H1 (cell line): ENCODE results near the gene HIC1. TPM values are rescaled to one million over a fixed set of nuclear protein-coding genes. Genes with fewer than 3 reads are reported as not detected.

Experiments
- CTCF ChIA-PET: fragments of 300-600 bp; sonication (Branson Sonifier 250); formaldehyde crosslinking; loops from one replicate; lab custom pipeline; 2021; ENCODE audit not compliant: partially characterized antibody; lab: Charles Lee
- POLR2A ChIA-PET: fragments of 300-600 bp; sonication (Branson Sonifier 250); formaldehyde crosslinking; loops from one replicate; lab custom pipeline; 2021; ENCODE audit warnings: inconsistent platforms; ENCODE audit not compliant: partially characterized antibody; lab: Charles Lee
- DNase-seq, 2 experiments: peaks; one replicate each; pipeline versions ENCODE4 v3.0.0 to v3.0.0-alpha.2; 2010 to 2022; ENCODE audit warnings: low spot score in 2 of 2, low read depth in 1 of 2, mixed read lengths in 1 of 2
- FAIRE-seq: peaks from 2 replicates; lab custom pipeline; 2011; peaks lifted over from hg19 to GRCh38; lab: Jason Lieb, UNC
- H2AFZ ChIP-seq: 2 replicates; pipeline ENCODE4 v1.8.1; 2012; ENCODE audit warnings: low read length, inconsistent platforms
- H2AK5ac ChIP-seq: 2 replicates; pipeline ENCODE4 v1.6.1; 2013; ENCODE audit warnings: low read depth, low read length
- H2BK120ac ChIP-seq: replicated peaks from 2 replicates; pipeline ENCODE3; 2013; ENCODE audit warnings: low read depth, low read length, inconsistent platforms
- H2BK12ac ChIP-seq: 2 replicates; pipeline ENCODE4 v1.6.1; 2013; ENCODE audit warnings: low read depth, low read length
- H2BK15ac ChIP-seq: 2 replicates; pipeline ENCODE4 v1.6.1; 2013; ENCODE audit warnings: low read length
- H2BK20ac ChIP-seq: 2 replicates; pipeline ENCODE4 v1.6.1; 2013; ENCODE audit warnings: low read length
- H2BK5ac ChIP-seq: 2 replicates; pipeline ENCODE4 v1.6.1; 2013; ENCODE audit warnings: low read depth, low read length
- H3K14ac ChIP-seq: 2 replicates; pipeline ENCODE4 v1.6.1; 2013; ENCODE audit warnings: inconsistent platforms; ENCODE audit not compliant: insufficient read length
- H3K18ac ChIP-seq: 2 replicates; pipeline ENCODE4 v1.6.1; 2013; ENCODE audit warnings: low read length; ENCODE audit errors: extremely low read depth
- H3K23ac ChIP-seq: 2 replicates; pipeline ENCODE4 v1.6.1; 2013; ENCODE audit warnings: inconsistent platforms; ENCODE audit not compliant: insufficient read length
- H3K23me2 ChIP-seq: 2 replicates; pipeline ENCODE4 v1.6.1; 2013; ENCODE audit warnings: low read depth, low read length
- H3K27ac ChIP-seq: 2 replicates; pipeline ENCODE4 v1.6.1; 2011; ENCODE audit warnings: low read depth, low read length, inconsistent platforms
- H3K27me3 ChIP-seq, 4 experiments: replicated peaks in 1 of 4; 1 replicate in 1 of 4; 2 replicates in 3 of 4; pipeline versions ENCODE4 v1.6.1 to v1.8.1; 2011 to 2013; ENCODE audit warnings: low read length in 3 of 4, mild to moderate bottlenecking in 3 of 4, inconsistent platforms in 2 of 4, mixed read lengths in 2 of 4, moderate library complexity in 1 of 4; ENCODE audit not compliant: control insufficient read depth in 3 of 4, insufficient read depth in 3 of 4; ENCODE audit errors: extremely low read depth in 1 of 4
- H3K36me3 ChIP-seq, 4 experiments: 2 replicates each; pipeline versions ENCODE4 v1.6.1 to v1.8.1; 2011 to 2013; ENCODE audit warnings: mild to moderate bottlenecking in 4 of 4, low read length in 3 of 4, moderate library complexity in 2 of 4, control low read depth in 1 of 4, inconsistent platforms in 1 of 4; ENCODE audit not compliant: insufficient read depth in 4 of 4, control insufficient read depth in 2 of 4
- H3K4ac ChIP-seq: replicated peaks from 2 replicates; pipeline ENCODE3; 2013; ENCODE audit warnings: low read length, low read depth, mixed read lengths, inconsistent platforms; ENCODE audit not compliant: insufficient read length
- H3K4me1 ChIP-seq, 4 experiments: replicated peaks in 1 of 4; 1 replicate in 1 of 4; 2 replicates in 3 of 4; pipeline versions ENCODE4 v1.6.1 to v1.8.1; 2011 to 2013; ENCODE audit warnings: low read length in 3 of 4, inconsistent platforms in 2 of 4, mixed read lengths in 1 of 4; ENCODE audit not compliant: insufficient read depth in 4 of 4, control insufficient read depth in 3 of 4
- H3K4me2 ChIP-seq, 2 experiments: 2 replicates each; pipeline versions ENCODE4 v1.6.1 to v1.8.1; 2011 to 2013; ENCODE audit warnings: low read depth in 2 of 2, low read length in 2 of 2, control low read depth in 1 of 2, inconsistent platforms in 1 of 2, mild to moderate bottlenecking in 1 of 2; ENCODE audit not compliant: insufficient read depth in 1 of 2
- H3K4me3 ChIP-seq, 4 experiments: fragments of 200-600, 300-600 bp in 1 of 4; sonication (generic), shearing (Covaris generic), sonication (Bioruptor Twin) in 1 of 4; 2 replicates each; pipeline versions ENCODE4 v1.5.1 to v1.8.1; 2011 to 2016; ENCODE audit warnings: low read length in 4 of 4, low read depth in 3 of 4, control low read depth in 2 of 4, inconsistent platforms in 2 of 4, mild to moderate bottlenecking in 2 of 4, mixed read lengths in 1 of 4, moderate library complexity in 1 of 4; ENCODE audit not compliant: insufficient read depth in 2 of 4; ENCODE audit errors: extremely low read depth in 1 of 4
- H3K56ac ChIP-seq: replicated peaks from 2 replicates; pipeline ENCODE3; 2013; ENCODE audit warnings: low read depth, mild to moderate bottlenecking, mixed read lengths, low read length, inconsistent platforms; ENCODE audit not compliant: insufficient read length
- H3K79me1 ChIP-seq: 2 replicates; pipeline ENCODE4 v1.6.1; 2013; ENCODE audit warnings: low read depth, low read length, control low read depth
- H3K79me2 ChIP-seq, 2 experiments: 2 replicates each; pipeline versions ENCODE4 v1.6.1 to v1.8.1; 2012 to 2013; ENCODE audit warnings: low read length in 2 of 2, mild to moderate bottlenecking in 2 of 2, inconsistent platforms in 1 of 2; ENCODE audit not compliant: insufficient read depth in 2 of 2, control insufficient read depth in 1 of 2
- H3K9ac ChIP-seq, 4 experiments: replicated peaks in 1 of 4; 1 replicate in 1 of 4; 2 replicates in 3 of 4; pipeline versions ENCODE4 v1.6.1 to v1.8.1; 2011 to 2013; ENCODE audit warnings: low read depth in 3 of 4, low read length in 3 of 4, control low read depth in 2 of 4, mild to moderate bottlenecking in 2 of 4, moderate library complexity in 2 of 4, inconsistent platforms in 1 of 4; ENCODE audit errors: extremely low read depth in 1 of 4
- H3K9me3 ChIP-seq, 2 experiments: 2 replicates each; pipeline versions ENCODE4 v1.6.1 to v1.8.1; 2012 to 2013; ENCODE audit warnings: mild to moderate bottlenecking in 2 of 2, moderate library complexity in 2 of 2, control low read depth in 1 of 2, inconsistent platforms in 1 of 2, low read depth in 1 of 2, low read length in 1 of 2, mixed read lengths in 1 of 2; ENCODE audit not compliant: insufficient read depth in 2 of 2
- H4K20me1 ChIP-seq, 2 experiments: replicated peaks in 1 of 2; 2 replicates each; pipeline versions ENCODE3 to v1.8.1; 2011 to 2013; ENCODE audit warnings: inconsistent platforms in 2 of 2, low read length in 2 of 2, mild to moderate bottlenecking in 1 of 2; ENCODE audit not compliant: insufficient read depth in 2 of 2, control insufficient read depth in 1 of 2
- H4K5ac ChIP-seq: 2 replicates; pipeline ENCODE4 v1.6.1; 2013; ENCODE audit warnings: low read length, low read depth, mixed read lengths, inconsistent platforms; ENCODE audit not compliant: insufficient read length
- H4K8ac ChIP-seq: 2 replicates; pipeline ENCODE4 v1.8.0; 2013; ENCODE audit warnings: mild to moderate bottlenecking, moderate library complexity, low read length, inconsistent platforms; ENCODE audit not compliant: insufficient read depth; ENCODE audit errors: extremely low read depth
- H4K91ac ChIP-seq: replicated peaks from 2 replicates; pipeline ENCODE3; 2013; ENCODE audit warnings: low read length, mixed read lengths, inconsistent platforms; ENCODE audit not compliant: insufficient read length
- HDAC2 ChIP-seq, 2 experiments: fragments of 300-600 bp in 1 of 2; sonication (generic) in 1 of 2; IDR thresholded peaks; 2 replicates each; pipeline ENCODE4 v1.6.1; 2011 to 2012; ENCODE audit warnings: low read depth in 2 of 2, low read length in 2 of 2, mild to moderate bottlenecking in 2 of 2, moderate library complexity in 2 of 2, borderline replicate concordance in 1 of 2, inconsistent platforms in 1 of 2
- HDAC6 ChIP-seq: IDR thresholded peaks from one replicate; pipeline ENCODE4 v1.7.1; 2012; ENCODE audit warnings: low read depth, mild to moderate bottlenecking, inconsistent platforms, low read length, moderate library complexity
- PHF8 ChIP-seq: fragments of 200-600 bp; sonication (generic); conservative IDR thresholded peaks from 2 replicates; pipeline ENCODE4 v1.7.1; 2012; ENCODE audit warnings: low read depth, mild to moderate bottlenecking, inconsistent platforms, low read length, moderate library complexity
- TCF12 ChIP-seq: IDR thresholded peaks from 2 replicates; pipeline ENCODE4 v1.6.1; 2011; ENCODE audit warnings: low read depth, mild to moderate bottlenecking, low read length
- WGBS, 2 experiments: shearing (Covaris generic) in 1 of 2; methylation state at CpG; one replicate each; pipeline versions ENCODE4 v1.1.6 to v1.1.7; 2013 to 2015; ENCODE audit warnings: low lambda C conversion rate in 2 of 2, mixed read lengths in 2 of 2, inconsistent platforms in 1 of 2, low coverage in 1 of 2, missing lambda C conversion rate in 1 of 2; ENCODE audit not compliant: insufficient replicate concordance in 2 of 2, insufficient coverage in 1 of 2, insufficient read length in 1 of 2; ENCODE audit errors: extremely low coverage in 1 of 2, missing lambda C conversion rate in 1 of 2; 5-methylcytosine and 5-hydroxymethylcytosine counted together
- polyA plus RNA-seq, 7 experiments: library from polyadenylated mRNA; depleted of rRNA in 3 of 7; stranded (reverse) in 5 of 7; unstranded in 2 of 7; fragments of >200 nt in 5 of 7; fragments of 200-250 nt in 2 of 7; gene quantifications; 1 replicate in 5 of 7; 2 replicates in 1 of 7; 4 replicates in 1 of 7; pipeline versions ENCODE4 v1.2.1 to v1.2.3, GENCODE V29; 2011 to 2013; ENCODE audit warnings: missing spikeins in 2 of 7, mixed read lengths in 2 of 7
- total RNA-seq: library from RNA; stranded (reverse); fragmentation: NEBNext Ultra II Directional; extraction: Animal tissue kit (Norgen Biotek cat#: 25700); gene quantifications from 2 replicates; pipeline ENCODE4 v1.2.1, GENCODE V29; 2021

Gene HIC1
- total and polyA plus RNA-seq, 2 of the 8 experiments (the other 6 are each of a cell fraction or from before 2014, with no cell fraction given): 0.06 to 0.09 TPM

GRCh38 chr17:2064520-2064971, 9.6 kb downstream of the HIC1 start:
- H4K20me1 ChIP-seq: peaks cover 6 to 8% of the 10 kb centered on the region in 2 experiments
- no peak overlapping the region for H2AFZ ChIP-seq
- H3K23me2 ChIP-seq: no peaks in the 10 kb centered on the region
- no peaks in the 10 kb centered on the region for H3K9me3 ChIP-seq
- H3K14ac ChIP-seq: no peak overlapping the region
- ChIA-PET CTCF (interaction anchor here (0.7 to 7.6 kb wide), 26 partner anchors 7 to 218 kb away, joined by 3 to 58 read pairs (median 4); partner anchors contain the start of gene HIC1), POLR2A (interaction anchor here (1.0 kb wide), 1 partner anchor 108 kb away, joined by 3 read pairs; no protein-coding TSS in a partner anchor)
- WGBS, 2 experiments: 89% methylated on average over 6 of the region's 6 CpGs; no CpG with 5 or more reads in 1 of the 2 experiments
- no peak overlapping the region for H4K91ac ChIP-seq
- H4K8ac ChIP-seq: 0 out of 2 replicates have a peak overlapping the region, but pooled peaks have one; percentile 22
- H3K4me2 ChIP-seq: no peak overlapping the region
- H3K27ac ChIP-seq: no peak overlapping the region
- H2BK20ac ChIP-seq: no peak overlapping the region
- H2BK120ac ChIP-seq: no peak overlapping the region
- H3K23ac ChIP-seq: no peak overlapping the region
- H3K4me1 ChIP-seq: peaks cover 0 to 13% (median 9%) of the 10 kb centered on the region in 4 experiments; a peak in 6 of 7 replicates
- H2BK15ac ChIP-seq: no peak overlapping the region
- H3K4ac ChIP-seq: no peak overlapping the region
- no peak overlapping the region for H3K4me3 ChIP-seq
- no peak overlapping the region for H3K18ac ChIP-seq
- H2AK5ac ChIP-seq: no peak overlapping the region
- H2BK5ac ChIP-seq: 0 out of 2 replicates have a peak overlapping the region, but pooled peaks have one; percentile 10
- 0 out of 7 replicates have a peak overlapping the region, but pooled peaks of 1 of the 4 experiments have one; percentile 4 for H3K9ac ChIP-seq
- H3K79me2 ChIP-seq: no peaks in the 10 kb centered on the region
- FAIRE-seq (no peak), DNase-seq (no peak)
- peaks cover 0 to 4% (median 0%) of the 10 kb centered on the region in 4 experiments; a peak in 1 of 8 replicates for H3K36me3 ChIP-seq
- peaks cover 0 to 17% (median 11%) of the 10 kb centered on the region in 4 experiments; a peak in 5 of 7 replicates for H3K27me3 ChIP-seq
- H3K56ac ChIP-seq: no peak overlapping the region
- H2BK12ac ChIP-seq: 0 out of 2 replicates have a peak overlapping the region, but pooled peaks have one; percentile 39
- no peaks in the 10 kb centered on the region for H3K79me1 ChIP-seq
- no peak overlapping the region for H4K5ac ChIP-seq
- no peak for TF ChIP-seq HDAC6
- TF ChIP-seq TCF12: no peak
- TF ChIP-seq PHF8: no peak
- TF ChIP-seq HDAC2 (IDR thresholded peaks at IDR 0.05; ENCODE audit: borderline replicate concordance in 1 of 2, low read depth in 2 of 2, low read length in 2 of 2): no peak
